AG09319 (cell line): ENCODE measurements around the gene P2RX7.
"Not testable (repeated sequence)": the region's sequence is repeated elsewhere in the genome, so short reads cannot be mapped to it uniquely, and the experiment has no call there.

ENCODE experiments used
- DNase-seq: peaks from one replicate; pipeline ENCODE4 v3.0.0-alpha.2; 2010; ENCODE audit warnings: low read depth; ENCODE audit errors: extremely low read depth
- TF ChIP-seq, protein P1 (sequence below): IDR thresholded peaks from 2 replicates; pipeline ENCODE4 v1.5.1; 2011; ENCODE audit warnings: low read depth, mild to moderate bottlenecking, inconsistent platforms, low read length, moderate library complexity

Gene P2RX7

DNA sequence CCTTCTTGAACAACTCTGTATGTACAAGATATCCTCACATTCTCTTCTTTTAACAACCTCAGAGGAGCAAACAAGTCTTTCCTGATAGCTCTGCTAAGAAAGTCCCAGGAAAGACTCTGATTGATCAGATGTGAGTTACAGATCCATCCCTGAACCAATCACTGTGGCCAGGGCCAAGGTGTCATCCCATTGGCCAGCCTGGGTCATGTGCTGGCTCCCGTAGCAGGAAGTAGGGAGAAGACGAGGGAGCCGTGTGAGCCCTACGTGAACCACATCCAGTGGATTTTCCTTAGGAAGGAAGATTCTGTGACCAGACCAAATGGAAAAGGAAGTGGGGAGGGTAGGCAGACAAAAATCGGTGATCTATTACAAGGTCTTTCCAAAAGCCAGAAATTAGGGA is 5.6 kb downstream of the P2RX7 start:
- no peak for DNase-seq
- TF ChIP-seq, protein P1, sequence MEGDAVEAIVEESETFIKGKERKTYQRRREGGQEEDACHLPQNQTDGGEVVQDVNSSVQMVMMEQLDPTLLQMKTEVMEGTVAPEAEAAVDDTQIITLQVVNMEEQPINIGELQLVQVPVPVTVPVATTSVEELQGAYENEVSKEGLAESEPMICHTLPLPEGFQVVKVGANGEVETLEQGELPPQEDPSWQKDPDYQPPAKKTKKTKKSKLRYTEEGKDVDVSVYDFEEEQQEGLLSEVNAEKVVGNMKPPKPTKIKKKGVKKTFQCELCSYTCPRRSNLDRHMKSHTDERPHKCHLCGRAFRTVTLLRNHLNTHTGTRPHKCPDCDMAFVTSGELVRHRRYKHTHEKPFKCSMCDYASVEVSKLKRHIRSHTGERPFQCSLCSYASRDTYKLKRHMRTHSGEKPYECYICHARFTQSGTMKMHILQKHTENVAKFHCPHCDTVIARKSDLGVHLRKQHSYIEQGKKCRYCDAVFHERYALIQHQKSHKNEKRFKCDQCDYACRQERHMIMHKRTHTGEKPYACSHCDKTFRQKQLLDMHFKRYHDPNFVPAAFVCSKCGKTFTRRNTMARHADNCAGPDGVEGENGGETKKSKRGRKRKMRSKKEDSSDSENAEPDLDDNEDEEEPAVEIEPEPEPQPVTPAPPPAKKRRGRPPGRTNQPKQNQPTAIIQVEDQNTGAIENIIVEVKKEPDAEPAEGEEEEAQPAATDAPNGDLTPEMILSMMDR = no peak

- TF ChIP-seq, protein P1 = no peak
- no peak for DNase-seq
Measured at GRCh38 chr12:121139286-121139685, 6.6 kb downstream of the P2RX7 start.

DNA sequence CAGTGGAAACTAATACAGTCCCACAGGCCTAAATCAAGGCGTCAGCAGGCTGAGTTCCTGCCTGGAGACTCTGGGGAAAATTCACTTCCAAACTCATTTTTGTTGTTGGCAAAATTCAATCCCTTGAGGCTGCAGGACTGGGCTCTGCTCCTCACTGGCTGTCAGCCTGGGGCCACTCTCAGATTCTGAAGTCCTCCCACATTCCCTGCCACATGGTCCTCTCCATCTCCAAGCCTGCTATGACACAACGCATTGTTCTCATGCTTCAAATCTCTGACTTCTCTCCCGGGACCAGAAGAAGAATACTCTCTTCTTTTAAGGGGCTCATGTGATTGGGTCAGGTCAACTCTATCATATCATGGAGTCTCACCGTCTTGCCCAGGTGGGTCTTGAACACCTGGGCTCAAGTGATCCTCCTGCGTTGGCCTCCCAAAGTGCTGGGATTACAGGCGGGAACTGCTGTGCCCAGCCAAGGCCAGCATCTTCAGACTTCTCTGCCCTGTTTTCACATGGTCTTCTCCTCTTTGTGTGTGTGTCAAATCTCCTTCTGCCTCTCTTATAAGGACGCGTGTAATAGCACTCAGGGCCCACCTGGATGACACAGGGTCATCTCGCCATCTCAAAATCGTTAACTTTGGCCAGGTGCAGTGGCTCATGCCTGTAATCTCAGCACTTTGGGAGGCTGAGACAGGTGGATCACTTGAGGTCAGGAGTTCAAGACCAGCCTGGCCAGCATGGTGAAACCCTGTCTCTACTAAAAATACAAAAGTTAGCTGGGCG is 9.7 kb downstream of the P2RX7 start:
- DNase-seq = no peak
- TF ChIP-seq, protein P1 = no peak

DNA sequence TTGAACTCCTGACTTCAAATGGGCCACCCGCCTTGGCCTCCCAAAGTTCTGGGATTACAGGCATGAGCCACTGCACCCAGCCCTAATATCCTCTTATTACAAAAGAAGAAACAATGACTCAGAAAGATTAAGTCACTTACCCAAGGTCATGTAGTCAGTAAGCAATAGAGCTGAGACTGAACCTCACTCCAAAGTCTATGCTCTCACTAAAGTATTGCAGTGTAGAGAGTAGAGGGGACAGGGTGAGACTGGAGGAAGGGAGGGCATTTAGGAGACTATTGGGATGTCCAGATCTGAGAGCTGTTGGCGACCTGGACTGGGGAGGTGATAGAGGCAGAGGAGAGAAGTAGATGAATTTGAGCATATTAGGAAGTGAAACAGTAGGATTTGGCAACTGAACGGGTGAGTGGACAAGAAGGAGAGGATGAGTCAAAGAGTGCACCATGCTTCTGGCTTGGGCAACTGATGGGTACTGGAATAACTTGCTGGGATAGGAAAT is 11.8 kb downstream of the P2RX7 start:
- TF ChIP-seq, protein P1 = no peak
- DNase-seq = no peak

DNA sequence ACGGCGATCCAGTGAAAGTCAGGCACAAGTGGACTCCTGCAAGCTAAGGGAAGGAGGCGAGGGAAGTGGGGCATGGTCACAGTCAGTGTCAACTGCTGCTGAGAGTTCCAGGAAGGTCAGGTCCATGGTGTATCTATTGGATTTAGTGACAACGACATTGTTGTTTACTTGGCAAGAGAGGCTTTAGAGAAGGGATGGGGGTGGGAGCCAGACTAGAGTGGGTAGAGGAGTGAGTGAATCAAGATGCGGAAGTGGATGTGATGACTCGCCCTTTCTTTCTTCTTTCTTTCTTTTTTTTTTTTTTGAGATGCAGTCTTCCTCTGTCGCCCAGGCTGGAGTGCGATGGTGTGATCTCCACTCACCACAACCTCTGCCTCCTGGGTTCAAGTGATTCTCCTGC is 12.5 kb downstream of the P2RX7 start:
- TF ChIP-seq, protein P1 = no peak
- DNase-seq = no peak

DNA sequence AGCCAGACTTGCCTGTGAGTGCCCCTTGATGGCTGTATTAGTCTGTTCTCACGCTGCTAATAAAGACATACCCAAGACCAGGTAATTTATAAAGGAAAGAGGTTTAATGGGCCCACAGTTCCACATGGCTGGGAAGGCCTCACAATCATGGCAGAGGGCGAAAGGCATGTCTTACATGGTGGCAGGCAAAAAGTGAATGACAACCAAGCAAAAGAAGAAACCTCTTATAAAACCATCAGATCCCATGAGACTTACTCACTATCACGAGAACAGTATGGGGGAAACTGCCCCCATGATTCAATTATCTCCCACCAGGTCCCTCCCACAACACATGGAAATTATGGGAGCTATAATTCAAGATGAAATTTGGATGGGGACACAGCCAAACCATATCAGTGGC is 16.6 kb downstream of the P2RX7 start:
- not testable (repeated sequence) for DNase-seq

DNA sequence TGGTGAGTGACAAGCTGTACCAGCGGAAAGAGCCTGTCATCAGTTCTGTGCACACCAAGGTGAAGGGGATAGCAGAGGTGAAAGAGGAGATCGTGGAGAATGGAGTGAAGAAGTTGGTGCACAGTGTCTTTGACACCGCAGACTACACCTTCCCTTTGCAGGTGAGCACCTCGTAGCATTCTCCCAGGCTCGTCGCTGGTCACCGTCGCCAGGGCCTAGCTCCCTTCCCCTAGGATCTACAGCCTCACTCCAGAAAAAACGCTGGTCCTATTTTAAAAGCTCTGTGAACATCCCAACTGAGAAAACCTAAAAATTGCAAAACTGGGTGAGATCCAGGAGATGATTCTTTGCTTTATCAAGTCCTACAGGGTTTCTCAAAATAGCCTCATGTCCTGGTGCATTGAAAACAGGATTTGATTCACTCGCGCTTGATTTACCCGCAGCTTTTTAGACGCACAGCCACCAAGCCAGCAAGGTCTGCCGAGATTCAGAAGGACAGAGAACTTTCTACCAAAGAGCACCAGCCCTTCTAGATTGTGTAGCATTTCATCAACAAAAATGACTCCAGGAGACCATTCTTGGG is 22.2 kb downstream of the P2RX7 start:
- TF ChIP-seq, protein P1 = no peak
- DNase-seq = no peak

GRCh38 chr12:121156365-121156764 is 23.7 kb downstream of the P2RX7 start:
- TF ChIP-seq, protein P1 = no peak
- no peak for DNase-seq
